Fibroblast of skin of left biceps (primary cell): ENCODE data around the gene TMEM132D.

Experiments
- DNase-seq, 2 experiments: peaks; one replicate each; pipeline ENCODE4 v3.0.0-alpha.2; 2013; ENCODE audit warnings: low read depth in 2 of 2

Gene TMEM132D

DNA sequence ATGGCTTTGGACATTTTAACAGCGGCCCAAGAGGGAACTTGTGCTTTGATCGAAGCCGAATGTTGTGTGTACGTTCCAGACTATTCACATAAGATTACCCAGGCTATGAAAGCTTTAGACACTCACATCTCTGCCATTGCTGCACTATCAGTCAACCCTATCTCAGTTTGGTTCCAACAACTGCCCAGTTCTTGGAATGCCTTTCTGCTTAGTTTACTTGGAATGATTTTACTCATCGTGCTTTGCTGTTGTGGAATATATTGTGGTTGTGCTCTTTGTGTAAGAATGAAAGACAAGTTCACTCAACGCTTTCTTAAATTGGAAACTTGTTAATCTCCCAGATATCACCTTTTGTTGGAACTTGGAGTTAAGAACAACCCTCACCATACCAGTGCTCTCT, 552.3 kb downstream of the TMEM132D start:
- DNase-seq, result no peak

DNA sequence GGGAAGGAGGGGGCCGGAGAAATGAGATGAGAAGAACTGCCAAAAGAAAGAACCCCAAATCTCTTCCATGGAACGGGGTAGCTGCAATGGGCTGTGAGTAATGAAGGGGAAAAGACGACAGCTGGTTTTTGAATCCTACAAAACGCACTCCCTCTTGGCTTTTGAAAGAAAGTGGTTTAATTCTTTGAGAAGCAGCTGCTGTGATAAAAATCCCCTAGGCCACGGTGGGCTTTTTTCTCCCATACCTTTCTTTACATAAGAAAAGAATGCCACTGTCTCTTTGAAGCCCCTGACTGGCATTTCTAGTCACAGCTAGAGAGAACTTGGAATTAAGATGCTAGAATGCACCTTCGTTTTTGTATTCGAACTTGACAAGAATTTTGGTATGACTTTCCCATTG, 564.5 kb downstream of the TMEM132D start:
- no peak for DNase-seq

DNA sequence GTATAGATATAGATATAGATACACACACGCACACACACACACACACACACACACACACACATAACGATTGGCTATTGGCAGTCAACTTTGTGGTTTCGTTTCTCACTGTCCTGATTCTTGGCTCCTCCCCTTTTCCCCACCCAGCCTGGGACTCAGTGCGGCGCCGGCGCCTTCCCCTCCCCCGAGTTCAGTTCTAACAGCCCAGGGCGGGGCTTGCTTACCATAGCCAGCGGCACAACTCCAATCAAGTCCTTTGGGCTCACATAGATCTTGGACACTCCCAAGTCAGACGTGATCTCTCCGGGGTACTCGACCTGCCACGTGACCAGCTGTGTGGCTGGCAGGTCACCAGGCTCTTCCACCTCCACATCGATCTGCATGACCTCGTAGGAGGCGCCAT, 566.4 kb downstream of the TMEM132D start:
- no peak for DNase-seq

DNA sequence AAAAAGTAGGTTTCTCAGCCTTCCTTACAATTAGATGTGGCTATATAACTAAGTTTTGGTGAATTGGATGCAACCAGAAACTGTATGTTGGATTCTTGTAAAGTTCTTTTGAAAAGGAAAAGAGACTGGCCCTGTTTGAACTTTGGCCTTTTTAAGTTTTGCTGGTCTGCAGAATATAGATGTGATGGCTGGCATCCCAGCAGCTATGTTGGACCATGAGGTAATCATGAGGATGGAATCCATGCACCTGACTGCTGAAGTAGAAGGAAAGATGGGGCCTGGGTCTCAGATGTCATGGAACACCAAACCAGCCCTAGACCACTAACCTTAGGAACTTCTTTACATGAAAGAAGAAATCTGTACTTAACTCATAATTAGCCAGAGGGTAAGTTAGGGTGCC, 568.1 kb downstream of the TMEM132D start:
- DNase-seq, result no peak

DNA sequence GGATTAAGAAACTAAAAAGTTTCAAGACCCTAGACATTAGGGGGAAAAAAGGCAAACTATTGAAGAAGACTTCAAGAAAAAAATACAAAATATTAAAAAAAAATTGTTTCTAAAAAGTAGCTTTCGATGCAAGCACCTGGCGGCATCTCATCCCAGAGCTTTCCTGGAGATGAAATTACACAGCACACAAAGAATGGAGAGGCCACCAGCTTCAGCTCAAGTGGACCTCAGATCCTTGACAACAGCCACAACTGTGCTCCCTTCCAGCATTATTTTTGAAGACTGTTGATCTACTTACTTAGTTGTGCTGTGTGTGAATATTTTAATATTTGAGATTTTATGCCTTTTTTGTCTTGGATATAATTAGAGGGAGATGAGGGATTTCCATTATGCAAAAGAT, 571.5 kb downstream of the TMEM132D start:
- DNase-seq, result no peak

DNA sequence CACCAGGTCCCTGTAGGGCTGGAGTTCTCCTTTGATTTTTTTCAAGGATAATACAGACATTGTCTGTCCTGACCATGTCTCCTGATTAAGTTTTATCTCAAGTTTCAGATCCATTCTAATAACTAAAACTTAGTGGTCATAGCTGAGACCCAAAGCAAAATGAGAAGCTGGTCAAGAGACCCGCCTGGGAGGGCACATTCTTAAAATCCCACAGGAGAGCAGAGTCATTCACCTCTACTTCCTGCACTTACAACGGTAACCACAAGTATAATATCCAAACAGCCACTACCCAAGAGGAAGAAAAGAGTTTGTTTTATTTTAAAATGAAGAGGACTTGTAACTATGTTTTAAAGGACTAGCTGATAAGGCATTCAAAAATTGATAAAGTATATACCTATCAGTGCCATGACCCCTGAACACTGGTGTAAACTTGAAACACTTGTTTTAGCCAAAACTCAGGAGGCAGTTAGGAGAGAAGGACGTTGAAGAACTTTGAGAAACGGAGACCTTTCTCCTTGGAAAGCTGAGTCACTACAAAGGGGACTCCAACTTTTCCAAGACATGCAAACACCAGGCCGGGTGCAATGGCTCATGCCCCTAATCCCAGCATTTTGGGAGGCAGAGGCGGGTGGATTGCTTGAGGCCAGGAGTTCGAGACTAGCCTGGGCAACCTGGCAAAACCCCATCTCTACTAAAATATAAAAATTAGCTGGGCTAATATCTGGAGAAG, 572.3 kb downstream of the TMEM132D start:
- DNase-seq, result no peak

DNA sequence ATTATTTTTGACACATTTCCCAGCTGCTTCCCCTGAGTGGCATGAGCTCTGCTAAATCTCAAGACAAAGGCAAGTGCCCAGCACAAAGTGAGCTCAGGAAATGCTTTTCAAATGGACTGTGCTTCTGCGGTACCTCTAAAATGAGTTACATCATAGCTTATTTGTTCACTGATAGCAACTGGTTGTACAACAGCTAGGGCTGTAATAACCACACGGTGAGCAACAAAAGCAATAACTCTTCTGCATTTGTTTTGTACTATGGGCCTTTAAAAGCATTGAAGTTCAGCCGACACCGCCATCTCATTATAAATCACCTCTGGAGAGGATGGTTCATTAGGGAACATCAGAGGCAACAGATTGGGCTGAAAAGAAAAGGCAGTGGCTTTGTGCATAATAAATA, 575.6 kb downstream of the TMEM132D start:
- DNase-seq, result no peak

DNA sequence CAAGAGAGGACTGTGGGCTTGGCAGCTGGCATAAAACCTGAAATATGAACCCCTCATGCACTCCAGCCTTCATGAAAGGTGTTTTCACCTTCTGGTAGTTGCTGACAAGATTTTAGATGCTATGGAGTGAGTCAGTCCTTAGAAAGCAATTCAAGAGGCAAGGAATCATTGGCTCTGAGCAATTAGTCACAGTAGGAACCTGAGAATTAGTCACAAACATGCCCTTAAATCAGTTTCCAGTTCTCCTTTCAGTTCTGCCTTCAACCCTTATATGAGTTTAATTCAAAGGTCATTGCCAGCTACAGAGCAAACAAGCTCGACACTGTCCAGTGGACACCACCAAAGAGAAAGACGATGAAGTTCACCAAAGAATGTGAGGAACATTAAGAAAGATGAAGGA, 578.3 kb downstream of the TMEM132D start:
- no peak for DNase-seq

DNA sequence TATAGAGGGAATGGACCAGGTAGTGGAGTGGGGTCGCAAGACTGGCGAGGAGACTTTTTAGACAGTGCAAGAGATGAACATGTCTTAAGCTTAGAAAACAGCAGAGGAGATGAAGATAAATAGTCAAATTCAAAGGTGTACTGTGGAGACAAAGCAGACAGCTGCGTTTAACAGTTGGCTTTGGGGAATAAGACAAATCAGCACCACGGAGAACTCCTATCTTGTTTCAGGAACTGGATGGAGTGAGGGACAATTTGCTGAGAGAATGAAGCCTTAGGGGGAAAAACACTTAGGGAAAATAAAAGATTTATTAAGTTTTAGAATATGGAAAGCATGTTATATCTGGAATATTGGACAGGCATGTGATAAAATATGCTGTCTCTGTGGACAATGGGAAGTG, 591.8 kb downstream of the TMEM132D start:
- no peak for DNase-seq

DNA sequence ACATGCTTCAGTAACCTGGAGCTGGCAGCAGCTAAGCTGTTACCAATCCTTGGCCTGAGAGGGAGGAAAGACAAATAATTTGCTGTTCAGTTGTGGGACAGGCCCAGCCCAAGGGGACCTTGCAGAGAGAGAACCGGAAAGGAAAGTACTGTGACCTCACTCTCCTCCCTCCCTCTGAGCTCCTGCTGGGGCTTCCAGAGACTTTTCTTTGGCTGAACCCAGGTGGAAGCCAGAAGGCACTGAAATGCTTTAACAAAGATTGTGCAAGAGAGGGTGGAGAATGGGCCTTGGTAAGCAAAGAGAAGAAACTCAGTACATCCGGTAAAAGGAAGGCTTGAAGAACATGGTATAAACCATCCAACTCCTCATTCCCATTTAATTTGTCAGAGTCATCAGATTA, 593.5 kb downstream of the TMEM132D start:
- DNase-seq, result no peak

DNA sequence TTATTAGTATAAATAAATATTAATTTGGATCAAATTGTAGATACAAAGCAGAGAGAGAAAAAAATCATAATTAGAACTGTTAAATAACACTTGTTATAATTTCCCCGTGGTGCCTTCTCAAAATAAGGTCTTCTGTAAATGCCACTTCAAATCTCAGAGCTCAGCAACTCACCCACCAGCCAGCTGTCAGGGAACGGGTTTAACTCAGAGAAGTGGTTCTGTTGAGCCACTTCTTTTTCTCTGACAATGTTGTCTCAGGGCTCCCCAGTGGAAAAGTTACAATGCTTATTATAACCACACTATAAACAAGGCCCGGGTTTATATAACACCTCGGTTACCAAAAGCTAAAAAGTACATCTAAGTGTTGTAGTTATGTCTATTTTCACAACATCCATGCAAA, 598.0 kb downstream of the TMEM132D start:
- no peak for DNase-seq

DNA sequence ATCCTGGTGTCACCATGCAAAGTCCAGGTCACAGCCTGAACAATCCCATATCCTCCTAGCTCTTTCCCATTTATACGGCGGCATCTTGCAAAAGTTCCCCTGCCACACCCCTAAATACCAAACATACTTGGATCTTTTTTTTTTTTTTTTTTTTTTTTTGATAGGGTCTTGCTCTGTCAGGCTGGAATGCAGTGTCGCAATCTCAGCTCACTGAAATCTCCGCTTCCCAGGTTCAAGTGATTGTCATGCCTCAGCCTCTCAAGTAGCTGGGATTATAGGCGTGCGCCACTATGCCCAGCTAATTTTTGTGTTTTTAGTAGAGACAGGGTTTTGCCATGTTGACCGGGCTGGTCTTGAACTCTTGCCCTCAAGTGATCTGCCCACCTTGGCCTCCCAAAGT, 599.3 kb downstream of the TMEM132D start:
- DNase-seq, result no peak

DNA sequence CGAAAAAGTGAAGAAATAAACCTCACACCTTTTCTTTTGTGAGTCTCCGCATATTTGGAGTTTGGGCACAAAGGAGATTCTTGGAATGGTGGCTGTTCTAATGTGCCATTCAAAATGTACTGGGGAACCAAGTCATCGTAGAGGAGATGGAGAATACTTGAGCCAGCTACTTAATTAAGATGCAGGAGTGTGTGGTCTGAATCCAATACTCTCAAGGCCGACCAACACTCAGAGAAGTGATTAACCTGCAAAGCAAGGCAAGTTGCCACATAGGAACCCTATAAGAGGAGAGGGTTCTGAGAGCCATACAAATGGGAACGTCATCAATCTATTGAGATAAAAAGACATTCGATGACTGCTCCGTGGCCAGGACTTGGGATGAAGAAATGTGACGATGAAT, 603.8 kb downstream of the TMEM132D start:
- no peak for DNase-seq

DNA sequence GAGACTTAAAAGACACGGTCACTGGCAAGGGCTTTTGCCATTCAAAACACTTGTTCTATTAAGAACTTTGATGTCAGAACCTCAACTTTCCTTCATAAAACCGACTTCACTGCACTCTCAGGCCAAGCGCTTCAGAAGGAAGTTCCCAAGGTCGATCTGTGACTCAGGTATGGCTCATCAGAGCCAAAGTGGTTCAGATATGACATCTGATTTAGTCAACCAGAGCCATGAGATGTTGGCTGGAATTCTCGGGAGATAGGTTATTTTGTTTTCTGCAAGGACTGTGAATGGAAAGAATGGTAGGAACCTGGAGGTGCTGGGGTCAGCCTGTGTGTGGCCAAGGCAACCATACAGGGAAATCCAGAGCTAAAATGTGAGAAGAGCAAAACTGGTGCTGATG, 604.9 kb downstream of the TMEM132D start:
- DNase-seq, result no peak

DNA sequence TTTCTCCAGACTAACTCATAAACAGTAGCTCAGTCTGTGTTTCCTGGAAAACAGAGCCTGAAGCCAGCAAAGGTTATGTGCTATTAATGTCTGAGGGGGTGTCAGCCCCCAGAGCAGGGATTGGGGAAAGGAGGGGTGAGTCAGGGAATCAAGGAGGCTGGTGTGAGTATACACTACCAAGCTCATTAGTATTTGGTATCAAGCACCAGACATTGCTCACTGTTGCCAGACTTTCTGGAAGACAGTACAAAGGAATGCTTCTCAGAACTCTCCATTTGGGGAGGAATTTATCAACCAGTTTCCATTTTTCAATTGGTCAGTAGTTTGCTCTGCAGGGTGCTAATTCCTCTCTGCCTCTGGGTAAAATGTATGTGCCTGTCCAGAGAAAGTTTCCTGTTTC, 607.2 kb downstream of the TMEM132D start:
- no peak for DNase-seq

DNA sequence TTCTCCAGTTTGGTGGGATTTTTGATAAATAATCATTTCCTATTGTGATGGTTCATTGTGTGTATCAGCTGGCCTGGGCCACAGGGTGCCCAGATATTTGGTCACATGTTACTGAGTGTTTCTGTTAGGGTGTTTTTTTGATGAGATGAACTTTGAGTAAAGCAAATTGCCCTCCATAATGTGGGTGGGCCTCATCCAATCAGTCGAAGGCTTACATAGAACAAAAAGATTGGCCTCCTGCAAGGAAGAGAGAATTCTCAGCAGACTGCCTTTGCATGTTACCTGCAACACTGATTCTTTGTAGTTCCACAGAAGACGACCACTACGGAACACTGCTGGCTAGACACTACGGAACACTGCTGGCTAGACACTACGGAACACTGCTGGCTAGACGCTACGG, 609.0 kb downstream of the TMEM132D start:
- DNase-seq, result no peak

DNA sequence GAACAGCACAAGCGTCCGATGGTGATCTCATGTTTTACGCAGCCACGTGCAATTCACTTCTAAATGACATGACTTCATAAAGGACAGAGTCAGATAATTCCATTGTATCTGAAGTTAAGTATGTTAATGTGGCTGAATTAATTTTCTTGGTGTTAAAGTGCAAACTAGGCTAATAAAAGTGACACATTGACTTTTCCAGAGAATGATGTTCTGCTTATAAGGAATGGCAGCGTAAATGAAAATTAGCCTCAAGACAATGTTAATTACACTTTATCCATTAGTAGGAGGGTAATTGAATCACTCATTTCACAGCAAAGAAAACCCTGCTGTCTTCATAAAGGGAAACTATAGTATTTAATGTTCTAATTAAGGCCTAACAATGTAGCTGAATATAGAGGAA, 624.1 kb downstream of the TMEM132D start:
- no peak for DNase-seq

DNA sequence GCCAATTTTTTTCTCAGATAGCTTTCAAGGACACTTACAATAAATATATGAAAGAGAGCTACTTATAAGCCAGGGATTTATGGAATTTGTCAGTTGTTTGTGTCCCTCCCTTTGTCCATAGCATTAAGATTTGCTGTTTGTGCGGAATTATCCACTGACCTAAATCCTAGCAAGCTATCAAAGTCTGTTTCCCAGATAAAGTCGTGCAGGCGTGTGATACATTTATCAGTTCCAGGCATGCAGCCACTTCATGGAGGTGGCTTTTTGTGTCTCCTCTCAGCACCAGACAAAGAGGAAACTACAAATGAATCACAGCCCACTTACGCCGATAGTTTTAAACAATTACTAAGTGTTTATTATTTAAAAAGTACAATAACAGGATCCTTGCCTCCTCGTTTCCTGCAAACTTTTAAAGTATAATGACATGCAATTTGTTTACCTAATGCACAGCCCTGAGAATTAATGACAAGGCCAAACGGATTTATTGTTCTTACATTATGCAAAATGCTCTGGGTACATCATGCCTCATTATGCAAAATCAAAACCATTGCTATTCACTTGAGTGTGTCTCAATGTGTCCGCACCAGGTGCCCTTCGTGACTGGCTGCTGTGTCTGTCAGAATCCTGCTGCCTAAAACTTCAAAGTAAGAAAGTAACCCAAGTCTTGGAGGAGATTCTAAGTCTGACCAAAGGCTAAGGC, 627.3 kb downstream of the TMEM132D start:
- DNase-seq, result no peak

DNA sequence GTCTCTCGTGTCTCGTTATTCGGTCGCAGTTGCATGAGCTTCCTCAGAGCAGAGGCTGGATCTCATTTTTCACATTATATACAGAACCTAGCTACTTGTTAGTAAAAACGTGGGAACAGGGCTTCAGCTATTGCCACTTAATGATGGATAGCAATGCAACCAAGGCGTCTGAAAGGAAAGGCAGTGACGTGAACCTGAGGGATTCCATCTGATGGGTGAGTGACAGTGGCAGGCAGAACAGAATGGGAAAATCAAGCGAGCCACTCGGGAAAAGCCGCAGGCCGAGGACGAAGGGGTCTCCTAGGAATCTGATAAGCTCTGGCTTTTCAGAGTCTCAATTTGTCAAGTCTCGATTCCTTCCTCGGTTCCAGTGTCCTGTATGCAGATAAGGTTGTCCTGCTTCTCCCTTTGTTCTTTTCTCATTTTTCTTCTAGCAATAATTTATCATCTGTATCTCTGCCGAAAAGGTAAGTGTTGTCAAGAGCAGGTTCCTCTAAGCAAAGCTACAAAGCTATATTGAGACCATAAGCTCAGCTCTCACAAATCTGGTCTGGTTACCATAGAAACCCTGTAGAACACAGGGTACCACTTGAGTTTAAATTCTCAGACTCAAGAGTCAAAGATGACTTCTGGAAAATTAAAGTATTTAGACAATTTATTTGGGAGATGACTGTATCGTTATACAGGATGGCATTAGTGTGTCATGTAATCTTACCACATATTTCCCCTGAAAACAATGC, 633.9 kb downstream of the TMEM132D start:
- DNase-seq, result no peak

DNA sequence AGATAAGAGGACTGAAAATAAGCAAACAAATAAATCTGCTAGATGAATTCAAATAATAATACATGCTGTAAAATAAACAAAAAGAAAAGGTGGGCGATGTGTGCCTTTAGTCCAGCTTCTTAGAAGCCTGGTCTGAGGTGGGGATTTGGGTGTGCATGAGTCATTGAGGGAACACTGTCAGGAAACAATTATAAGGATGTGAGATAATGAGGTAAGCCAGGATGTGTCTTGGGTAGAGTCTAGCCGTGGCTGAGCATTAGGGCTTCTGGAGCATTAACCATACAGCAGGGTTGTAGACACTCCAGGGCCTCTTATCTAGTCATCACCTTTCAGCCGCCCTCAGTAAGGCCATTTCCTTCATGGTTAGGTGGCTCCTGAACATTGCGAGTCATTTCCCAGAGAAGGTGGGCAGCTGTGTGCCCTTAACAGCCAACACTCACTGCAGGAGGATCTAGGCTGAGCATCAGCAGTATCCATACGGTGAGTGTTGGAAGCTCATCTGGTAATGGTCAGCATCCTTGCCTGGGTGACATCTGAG, 645.0 kb downstream of the TMEM132D start:
- no peak for DNase-seq

DNA sequence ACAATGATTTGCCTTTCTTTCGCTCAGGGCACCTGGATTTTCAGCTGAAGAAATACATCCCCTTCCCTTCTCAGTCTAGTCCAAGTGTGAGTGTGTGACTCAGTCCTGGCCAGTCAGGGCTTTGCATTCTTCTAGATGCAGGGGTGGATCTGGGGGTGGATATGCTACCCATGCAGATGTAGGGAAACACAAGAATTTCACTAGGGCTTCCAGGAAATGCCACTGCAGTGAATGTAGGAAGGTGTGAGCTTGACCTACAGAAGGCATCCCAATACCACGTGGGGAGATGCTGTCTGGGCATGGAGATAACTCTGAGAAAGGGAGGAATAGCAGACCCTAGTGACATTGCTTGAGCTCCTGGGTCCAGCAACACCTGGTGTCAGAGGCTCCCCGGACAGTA, 646.3 kb downstream of the TMEM132D start:
- DNase-seq, result no peak

DNA sequence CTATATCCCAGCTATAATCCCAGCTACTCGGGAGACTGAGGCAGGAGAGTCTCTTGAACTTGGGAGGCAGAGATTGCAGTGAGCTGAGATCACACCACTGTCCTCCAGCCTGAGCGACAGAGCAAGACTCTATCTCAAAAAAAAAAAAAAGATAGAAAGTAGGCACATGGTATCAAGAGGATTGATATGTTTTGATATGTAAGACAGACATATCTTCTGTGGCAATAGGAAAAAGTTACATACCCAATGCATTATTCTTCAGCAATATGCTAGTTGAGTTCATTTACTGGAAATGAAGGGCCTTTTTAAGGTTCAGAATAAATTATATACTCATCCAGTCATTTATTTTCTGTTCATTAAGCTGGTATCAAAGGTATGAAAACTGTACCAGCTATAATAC, 657.2 kb downstream of the TMEM132D start:
- no peak for DNase-seq

DNA sequence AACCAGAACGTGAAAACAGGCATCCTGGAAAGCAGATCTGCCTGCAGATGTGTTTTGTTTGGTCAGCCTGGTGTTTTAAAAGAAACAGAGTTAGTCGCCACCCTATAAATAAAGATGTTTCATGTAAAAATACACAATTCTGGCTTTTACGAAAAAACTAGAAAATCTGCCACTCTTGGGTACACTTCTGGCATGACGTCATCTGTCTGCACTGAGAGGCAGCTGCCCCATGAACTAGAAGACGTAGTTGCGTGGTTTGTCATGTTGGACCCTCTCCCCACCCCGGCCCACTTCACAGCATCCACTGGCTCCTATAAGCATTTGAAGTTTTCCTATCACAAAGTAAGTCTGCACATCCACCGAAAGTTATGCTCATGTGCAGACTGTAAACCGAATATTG, 658.1 kb downstream of the TMEM132D start:
- no peak for DNase-seq
